NCI-H1694 treated with DMSO at 0.1 percent for 48 hours (cell line): ENCODE results near the gene SPDYE16.
"Not testable (repeated sequence)": the region's sequence is repeated elsewhere in the genome, so short reads cannot be mapped to it uniquely, and the experiment has no call there.

Experiments used
- DNase-seq: peaks from one replicate; lab custom pipeline; 2025; lab: John Stamatoyannopoulos, UW

SPDYE16 gene

DNA sequence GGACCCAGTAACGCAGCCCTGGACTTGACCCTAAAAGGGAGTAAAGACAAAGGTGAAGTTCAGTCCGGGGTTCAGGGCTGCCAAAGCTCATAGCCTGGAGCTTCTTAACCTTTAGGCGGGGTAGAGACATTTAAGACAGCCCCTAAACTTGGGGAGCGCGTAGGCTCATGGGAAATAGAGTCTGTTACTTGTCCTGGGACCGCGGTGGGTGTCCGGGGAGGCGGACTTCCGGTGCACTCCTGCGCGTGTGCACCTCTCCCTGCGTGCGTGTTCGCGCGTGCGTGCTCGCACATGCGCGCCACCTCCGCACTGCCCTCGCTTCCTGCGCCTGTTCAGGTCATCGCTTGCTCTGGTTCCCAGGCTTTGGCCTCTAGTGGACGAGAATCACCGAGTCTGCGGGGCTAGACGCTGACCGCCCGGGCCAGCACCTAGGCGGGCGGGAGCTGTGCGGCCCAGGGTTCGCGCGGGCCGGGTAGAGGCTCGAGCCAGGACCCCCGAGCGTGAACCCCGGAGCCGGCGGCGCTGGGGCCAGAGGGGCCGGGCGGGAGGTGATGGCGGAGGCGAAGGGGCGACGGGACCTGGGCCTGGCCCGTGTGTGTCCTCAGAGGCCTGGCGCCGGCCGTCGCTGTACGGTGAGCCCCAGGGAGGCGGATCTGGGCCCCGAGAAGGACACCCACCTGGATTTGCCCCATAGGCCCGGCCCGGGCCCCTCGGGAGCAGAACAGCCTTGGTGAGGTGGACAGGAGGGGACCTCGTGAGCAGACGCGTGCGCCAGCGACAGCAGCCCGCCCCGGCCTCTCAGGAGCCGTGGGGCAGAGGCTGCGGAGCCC lies 6.1 kb upstream of the SPDYE16 start:
- peak; percentile 78 for DNase-seq

DNA sequence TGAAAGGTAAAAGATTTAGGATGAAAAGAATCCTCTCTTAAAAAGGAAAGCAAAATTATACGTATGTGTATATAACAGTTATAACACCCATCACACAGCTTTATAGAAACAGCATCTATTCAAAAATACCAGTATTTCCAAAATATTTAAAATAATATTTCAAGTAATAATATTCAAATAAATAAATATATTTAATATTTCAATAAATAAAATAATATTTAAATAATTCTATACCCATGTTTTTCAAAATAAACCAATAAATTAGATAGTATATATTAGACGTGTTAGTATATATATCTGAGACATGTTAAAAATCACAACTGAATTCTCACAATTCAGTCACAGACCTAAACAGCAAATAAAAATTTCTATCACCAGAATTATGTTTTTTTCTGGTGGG lies 11.5 kb downstream of the SPDYE16 start:
- not testable (repeated sequence) for DNase-seq

DNA sequence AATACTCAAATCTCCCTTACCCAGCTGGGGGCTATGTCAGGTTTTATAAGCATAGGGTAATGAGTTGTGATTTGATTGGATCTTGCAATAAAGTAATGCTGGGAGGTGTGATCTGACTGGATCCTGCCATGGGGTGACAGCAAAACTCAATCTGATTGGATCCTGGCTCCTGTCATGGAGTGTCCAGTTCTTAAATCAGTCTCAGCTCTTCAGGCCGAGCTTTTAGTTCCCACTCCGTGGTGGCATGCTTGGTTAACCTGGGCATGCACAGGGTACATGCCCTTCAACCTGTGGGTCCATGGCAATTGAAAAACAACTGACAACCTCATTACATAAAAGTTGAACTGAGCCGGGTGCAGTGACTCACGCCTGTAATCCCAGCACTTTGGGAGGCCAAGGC lies 16.9 kb downstream of the SPDYE16 start:
- not testable (repeated sequence) for DNase-seq

DNA sequence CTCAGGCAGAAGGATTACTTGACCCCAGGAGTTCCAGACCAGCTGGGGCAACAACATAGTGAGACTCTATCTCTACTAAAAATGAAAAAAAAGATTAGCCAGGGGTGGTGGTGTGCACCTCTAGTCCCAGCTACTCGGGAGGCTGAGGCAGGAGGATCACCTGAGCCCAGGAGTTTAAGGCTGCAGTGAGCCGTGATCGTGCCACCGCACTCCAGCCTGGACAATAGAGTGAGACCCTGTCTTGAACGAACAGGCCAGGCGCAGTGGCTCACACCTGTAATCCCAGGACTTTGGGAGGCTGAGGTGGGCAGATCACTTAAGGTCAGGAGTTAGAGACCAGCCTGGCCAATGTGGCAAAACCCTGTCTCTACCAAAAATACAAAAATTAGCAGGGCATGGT lies 26.2 kb downstream of the SPDYE16 start:
- not testable (repeated sequence) for DNase-seq

- no peak for DNase-seq
Observed at GRCh38 chr7:76515999-76516443, 27.1 kb downstream of the SPDYE16 start.

DNA sequence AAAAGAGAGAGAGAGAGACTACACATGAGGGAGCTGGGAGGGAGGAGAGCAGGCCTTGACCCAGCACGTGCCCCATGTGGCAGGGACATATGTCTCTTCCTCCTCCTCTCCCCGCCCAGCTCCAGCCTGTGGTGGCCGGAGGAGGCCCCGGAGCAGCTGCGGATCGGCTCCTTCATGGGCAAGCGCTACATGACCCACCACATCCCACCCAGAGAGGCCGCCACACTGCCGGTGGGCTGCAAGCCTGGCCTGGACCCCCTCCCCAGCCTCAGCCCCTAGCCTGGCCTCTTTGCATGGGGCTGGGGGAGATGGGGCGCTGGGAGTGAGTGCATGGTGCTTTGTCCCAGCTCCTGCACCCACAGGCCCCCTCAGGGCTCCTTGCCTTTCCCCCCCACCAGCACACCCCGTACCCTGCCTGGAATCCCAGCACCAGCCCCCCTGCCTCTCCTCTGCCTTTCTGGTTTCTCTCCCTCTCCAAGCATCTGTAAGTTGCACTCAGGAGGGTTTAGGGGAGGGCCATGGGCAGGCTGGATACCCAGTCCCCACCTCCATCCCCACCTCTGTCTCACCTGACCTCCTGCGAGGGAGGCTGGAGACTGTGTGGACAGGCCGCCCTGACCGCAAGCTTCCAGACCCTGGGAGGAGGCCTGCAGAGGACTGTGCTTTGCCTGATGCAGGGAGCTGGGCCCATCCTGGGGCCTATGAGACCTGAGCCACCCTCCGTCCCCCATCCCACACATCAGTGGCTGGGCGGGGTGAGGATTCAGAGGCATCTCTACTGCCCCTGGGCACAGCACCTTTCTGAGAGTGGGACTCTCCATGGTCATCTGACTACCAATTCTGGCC lies 27.9 kb downstream of the SPDYE16 start:
- DNase-seq = no peak

DNA sequence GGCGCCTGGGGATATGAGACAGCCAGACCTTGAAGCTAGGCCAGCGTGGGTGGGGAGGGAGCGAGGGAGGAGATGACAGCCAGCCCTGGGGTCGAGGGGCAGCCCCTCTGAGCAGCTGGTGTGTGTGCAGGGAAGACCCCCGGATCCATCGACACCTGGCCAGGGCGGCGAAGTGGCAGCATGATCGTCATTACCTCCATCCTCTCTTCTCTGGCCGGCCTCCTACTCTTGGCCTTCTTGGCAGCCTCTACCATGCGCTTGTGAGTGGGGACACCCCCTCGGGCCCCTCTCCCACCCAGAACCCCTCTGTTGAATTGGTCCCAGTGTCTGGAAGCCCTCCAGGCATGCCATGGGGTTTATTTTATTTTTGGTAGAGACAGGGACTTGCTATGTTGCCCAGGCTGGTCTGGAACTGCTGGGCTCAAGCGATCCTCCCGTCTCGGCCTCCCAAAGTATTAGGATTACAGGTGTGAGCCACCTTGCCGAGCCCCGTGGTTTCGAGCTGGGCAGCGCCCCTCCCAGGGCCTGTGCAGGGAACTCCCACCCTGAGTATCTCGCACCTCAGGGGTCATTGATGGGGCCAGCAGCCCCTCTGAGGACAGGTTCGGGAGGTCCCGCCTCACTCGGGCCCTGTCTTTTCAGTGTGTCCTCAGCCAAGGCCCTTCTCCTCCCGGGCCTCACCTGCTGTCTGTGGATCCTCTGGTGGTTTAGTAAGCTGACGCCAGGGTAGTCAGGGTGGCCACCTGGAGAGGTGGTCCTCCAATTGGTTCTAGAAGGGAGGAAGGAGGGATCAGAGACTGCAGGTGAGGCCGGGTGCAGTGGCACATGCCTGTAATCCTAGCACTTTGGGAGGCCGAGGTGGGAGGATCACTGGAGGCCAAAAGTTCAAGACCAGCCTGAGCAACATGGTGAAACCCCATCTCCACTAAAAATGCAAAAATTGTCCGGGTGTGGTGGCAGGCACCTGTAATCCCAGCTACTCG lies 29.0 kb downstream of the SPDYE16 start:
- no peak for DNase-seq

- DNase-seq = no peak
Observed at GRCh38 chr7:76512941-76513816, 29.9 kb downstream of the SPDYE16 start.

DNA sequence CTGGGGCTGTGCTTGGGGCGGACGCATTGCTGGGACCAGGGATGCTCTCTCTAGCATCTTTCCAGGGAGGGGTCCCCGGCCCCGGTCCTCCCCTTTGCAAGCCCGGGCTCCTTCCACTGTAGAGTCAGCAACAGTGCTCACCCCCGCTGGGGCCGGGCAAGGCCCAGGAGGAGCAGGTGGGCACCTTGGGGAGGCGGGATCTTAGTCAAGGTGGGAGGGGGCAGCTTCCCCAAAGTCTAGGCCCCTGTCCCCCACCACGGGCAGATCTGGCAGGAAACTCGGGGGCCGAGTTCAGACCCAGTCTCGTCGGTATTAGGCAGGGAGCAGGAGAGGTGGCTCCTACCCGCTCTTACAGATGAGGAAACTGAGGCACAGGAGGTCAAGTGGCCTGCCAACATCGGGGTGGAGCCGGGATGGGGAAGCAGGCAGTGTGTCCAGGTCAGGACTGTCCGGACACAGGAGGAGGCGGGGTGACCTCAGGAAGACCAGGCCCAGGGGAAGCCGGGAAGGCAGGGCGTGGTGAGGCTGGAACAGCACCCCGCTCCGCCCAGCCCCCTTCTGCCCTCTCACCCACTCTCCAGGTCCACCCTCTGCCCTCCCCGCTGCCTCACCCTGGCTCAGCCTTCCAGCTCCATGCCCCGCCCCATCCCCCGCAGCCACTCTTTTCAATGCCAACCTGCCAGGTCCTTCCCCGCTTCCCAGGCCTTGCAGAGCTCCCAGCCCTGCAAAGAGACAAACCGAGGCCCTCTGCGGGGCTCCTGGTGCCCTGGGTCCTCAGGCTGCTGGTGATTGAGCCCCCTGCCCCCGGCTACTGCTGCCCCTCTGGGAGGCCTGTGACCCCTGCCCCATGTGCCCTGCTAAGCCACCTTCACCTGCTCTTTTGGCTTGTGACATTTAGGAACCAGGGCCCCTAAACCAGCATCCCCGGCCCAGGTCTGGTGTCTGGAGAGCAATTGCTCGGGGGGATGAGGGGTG lies 30.9 kb downstream of the SPDYE16 start:
- not testable (repeated sequence) for DNase-seq

DNA sequence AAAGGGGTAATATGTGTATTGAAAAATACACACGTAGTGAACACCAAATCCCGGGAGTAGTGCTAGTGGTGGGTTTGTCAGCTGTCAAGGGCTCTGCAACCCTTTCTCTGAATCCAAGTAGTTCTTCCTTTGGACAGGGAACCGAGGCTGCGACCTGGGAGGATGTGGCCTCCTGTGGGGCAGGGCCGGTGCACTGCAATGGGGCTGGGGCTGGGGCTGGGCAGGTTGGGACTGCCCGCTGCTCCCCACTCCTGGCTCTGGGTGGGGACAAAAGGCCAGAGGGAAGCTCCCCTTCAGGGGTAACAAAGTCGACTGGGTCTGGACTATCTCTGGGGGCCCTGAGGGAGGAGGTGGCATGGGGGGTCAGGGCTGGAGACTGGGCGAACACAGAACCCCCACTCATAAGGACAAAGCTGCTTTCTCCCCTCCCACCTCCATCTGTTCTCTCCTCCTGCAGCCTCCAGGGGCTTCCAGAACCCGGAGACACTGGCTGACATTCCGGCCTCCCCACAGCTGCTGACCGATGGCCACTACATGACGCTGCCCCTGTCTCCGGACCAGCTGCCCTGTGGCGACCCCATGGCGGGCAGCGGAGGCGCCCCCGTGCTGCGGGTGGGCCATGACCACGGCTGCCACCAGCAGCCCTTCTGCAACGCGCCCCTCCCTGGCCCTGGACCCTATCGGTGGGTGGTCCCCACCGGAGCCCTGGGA lies 31.7 kb downstream of the SPDYE16 start:
- not testable (repeated sequence) for DNase-seq

- DNase-seq = no peak
Observed at GRCh38 chr7:76509931-76510877, 32.9 kb downstream of the SPDYE16 start, which contains the start of gene UPK3B. TSS of gene UPK3B (plus strand) at chr7:76510552. CDS start at chr7:76510653, 101 bp downstream.

DNA sequence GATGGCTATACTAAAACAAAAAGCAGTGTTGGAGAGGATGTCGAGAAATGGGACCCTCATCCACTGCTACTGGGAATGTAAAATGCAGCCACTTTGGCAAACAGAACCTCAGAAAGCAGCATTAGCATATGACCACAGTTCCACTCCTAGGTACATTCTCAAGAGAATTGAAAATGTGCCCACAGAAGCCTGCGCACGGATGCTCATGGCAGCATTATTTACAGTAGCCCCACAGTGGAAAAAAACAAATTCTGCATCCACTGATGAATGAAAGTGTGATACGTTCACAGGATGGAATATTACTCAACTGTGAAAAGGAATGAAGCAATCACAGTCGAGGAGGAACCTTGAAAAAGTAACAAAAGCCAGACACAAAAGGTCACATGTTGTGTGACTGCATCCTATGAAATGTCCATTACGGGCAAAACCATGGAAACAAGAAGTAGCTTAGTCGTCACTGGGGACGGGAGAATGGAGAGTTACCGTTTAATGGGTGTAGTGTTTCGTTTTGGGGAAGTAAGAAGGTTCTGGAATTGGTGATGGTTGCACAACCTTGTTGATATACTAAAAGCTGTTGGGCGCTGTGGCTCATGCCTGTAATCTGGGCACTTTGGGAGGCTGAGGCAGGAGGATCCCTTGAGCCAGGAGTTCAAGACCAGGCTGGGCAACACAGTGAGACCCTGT lies 35.2 kb downstream of the SPDYE16 start:
- DNase-seq = no peak

DNA sequence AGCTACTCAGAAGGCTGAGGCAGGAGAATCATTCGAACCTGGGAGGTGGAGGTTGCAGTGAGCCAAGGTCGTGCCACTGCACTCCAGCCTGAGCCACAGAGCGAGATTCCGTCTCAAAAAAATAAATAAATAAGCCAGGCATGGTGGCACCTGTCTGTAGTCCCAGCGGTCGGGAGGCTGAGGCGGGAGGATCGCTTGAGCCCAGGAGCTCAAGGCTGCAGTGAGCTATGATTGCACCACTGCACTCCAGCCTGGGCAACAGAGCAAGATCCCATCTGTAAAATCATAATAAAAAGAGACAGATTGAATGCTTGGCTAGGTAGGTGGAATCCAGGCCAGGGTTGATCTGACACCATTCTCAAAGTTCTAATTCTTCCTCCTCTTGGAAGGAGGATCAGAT lies 36.5 kb downstream of the SPDYE16 start:
- not testable (repeated sequence) for DNase-seq

GRCh38 chr7:76506081-76506440 lies 37.0 kb downstream of the SPDYE16 start:
- no peak for DNase-seq

DNA sequence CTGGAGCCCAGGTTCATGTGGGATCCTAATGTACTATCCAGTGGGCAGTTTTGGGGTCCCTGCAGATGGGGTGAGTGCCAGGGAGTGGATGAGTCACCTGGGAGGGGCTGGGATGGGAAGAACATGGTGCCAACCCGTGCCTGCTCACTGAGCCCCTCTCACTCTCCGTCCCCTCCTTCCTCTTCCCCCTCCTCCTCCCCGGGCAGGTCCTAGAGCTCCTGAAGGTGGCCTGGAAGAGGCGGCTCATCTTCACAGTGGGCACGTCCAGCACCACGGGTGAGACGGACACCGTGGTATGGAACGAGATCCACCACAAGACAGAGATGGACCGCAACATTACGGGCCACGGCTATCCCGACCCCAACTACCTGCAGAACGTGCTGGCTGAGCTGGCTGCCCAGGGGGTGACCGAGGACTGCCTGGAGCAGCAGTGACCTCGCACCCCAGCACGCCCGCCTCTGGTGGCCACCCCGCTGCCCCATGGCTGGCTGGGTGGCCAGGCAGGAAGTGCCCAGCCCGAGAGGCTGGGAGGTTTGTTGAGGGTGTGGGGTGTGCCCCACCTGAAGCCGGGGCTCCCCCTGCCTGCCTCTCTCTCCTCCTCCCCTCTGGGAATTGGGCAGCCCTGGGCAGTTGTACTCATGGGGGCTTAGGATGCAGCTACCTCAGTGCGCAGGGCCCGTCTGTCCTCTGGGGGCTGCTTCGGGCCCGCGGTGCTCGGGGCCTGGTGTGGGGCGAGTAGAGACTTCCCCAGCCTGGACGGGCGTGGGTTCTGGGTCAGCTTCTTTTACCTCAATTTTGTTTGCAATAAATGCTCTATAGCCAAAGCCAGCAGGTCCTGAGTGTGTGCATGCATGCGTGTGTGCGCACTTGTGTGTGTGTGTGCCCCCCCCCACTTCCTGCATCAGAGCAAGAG lies 37.7 kb downstream of the SPDYE16 start:
- DNase-seq = no peak
